ENCODE results near the gene COG4.

COG4 gene

GRCh38 chr16:70473446-70474319 is 49.7 kb downstream of the COG4 start:
- no peaks in the 10 kb centered on the region for H3K27me3 ChIP-seq (replicated peaks; ENCODE audit: control insufficient read depth, insufficient read depth, low read length, poor library complexity, severe bottlenecking)
- no peak overlapping the region for H3K27ac ChIP-seq (ENCODE audit: insufficient read depth, low read length, poor library complexity, severe bottlenecking)
- no peaks in the 10 kb centered on the region for H3K9me3 ChIP-seq (ENCODE audit: control insufficient read depth, low read length)
- H3K36me3 ChIP-seq (ENCODE audit: control insufficient read depth, insufficient read depth, low read length), result peaks cover 12% of the 10 kb centered on the region
- DNase-seq, result no peak
- H3K4me3 ChIP-seq (ENCODE audit: insufficient read depth, low read depth, low read length, poor library complexity, severe bottlenecking), result no peak overlapping the region
- H3K4me1 ChIP-seq (ENCODE audit: control insufficient read depth, insufficient read depth, low read length, poor library complexity, severe bottlenecking), result no peaks in the 10 kb centered on the region

- Histone ChIP-seq H3K36me3 (ENCODE audit: control insufficient read depth, insufficient read depth, low read length) (peaks cover 10% of the 10 kb centered on the region), H3K9me3 (ENCODE audit: control insufficient read depth, low read length) (no peaks in the 10 kb centered on the region), H3K4me3 (ENCODE audit: insufficient read depth, low read depth, low read length, poor library complexity, severe bottlenecking) (no peak overlapping the region), H3K27me3 (replicated peaks; ENCODE audit: control insufficient read depth, insufficient read depth, low read length, poor library complexity, severe bottlenecking) (no peaks in the 10 kb centered on the region), H3K27ac (ENCODE audit: insufficient read depth, low read length, poor library complexity, severe bottlenecking) (no peak overlapping the region), H3K4me1 (ENCODE audit: control insufficient read depth, insufficient read depth, low read length, poor library complexity, severe bottlenecking) (no peaks in the 10 kb centered on the region)
- DNase-seq, result no peak
Observed at GRCh38 chr16:70472786-70473433, 50.4 kb downstream of the COG4 start.

GRCh38 chr16:70470927-70471341 is 52.4 kb downstream of the COG4 start:
- DNase-seq, result no peak
- Histone ChIP-seq H3K4me3 (ENCODE audit: insufficient read depth, low read depth, low read length, poor library complexity, severe bottlenecking) (no peak overlapping the region), H3K27ac (ENCODE audit: insufficient read depth, low read length, poor library complexity, severe bottlenecking) (no peak overlapping the region), H3K9me3 (ENCODE audit: control insufficient read depth, low read length) (no peaks in the 10 kb centered on the region), H3K27me3 (replicated peaks; ENCODE audit: control insufficient read depth, insufficient read depth, low read length, poor library complexity, severe bottlenecking) (no peaks in the 10 kb centered on the region), H3K4me1 (ENCODE audit: control insufficient read depth, insufficient read depth, low read length, poor library complexity, severe bottlenecking) (no peaks in the 10 kb centered on the region), H3K36me3 (ENCODE audit: control insufficient read depth, insufficient read depth, low read length) (peaks cover 17% of the 10 kb centered on the region)

DNA sequence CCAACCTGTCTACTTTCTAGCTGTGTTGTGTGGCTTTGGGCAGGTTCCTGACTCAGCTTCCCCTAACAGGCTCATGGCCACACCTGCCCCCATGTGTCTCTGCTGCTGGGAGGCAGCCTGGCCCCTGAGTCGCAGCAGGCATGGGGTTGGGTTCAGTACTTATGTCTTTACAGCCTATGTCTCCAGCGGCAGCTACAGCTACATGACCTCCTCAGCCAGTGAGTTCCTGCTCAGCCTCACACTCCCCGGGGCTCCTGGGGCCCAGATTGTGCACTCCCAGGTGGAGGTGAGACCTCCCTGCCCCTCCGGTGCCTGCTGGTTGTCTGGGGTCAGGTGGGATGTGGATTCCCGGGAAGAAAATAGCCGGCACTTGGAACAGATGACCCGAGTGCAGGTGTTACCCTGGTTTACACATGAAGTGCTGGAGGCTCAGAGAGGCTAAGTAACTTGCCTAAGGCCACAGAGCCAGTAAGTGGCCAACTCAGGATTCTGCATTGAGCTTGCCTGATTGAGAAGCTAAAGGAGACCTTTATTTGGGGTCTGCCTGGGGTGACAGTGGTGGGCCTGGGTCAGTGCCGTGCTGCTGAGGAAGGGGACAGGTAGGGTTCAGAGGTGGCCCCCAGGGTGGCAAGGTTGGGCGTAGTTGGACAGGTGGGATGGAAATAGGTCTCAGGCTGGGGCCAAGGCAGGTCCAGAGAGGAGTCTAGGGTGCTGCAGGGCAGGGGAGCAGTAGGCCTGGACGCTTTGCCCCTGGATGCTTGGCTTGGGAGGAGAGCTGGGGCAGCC is 53.0 kb downstream of the COG4 start:
- Histone ChIP-seq H3K4me3 (ENCODE audit: insufficient read depth, low read depth, low read length, poor library complexity, severe bottlenecking) (no peak overlapping the region), H3K27ac (ENCODE audit: insufficient read depth, low read length, poor library complexity, severe bottlenecking) (no peak overlapping the region), H3K36me3 (ENCODE audit: control insufficient read depth, insufficient read depth, low read length) (peaks cover 17% of the 10 kb centered on the region), H3K27me3 (replicated peaks; ENCODE audit: control insufficient read depth, insufficient read depth, low read length, poor library complexity, severe bottlenecking) (no peaks in the 10 kb centered on the region), H3K4me1 (ENCODE audit: control insufficient read depth, insufficient read depth, low read length, poor library complexity, severe bottlenecking) (no peaks in the 10 kb centered on the region), H3K9me3 (ENCODE audit: control insufficient read depth, low read length) (no peaks in the 10 kb centered on the region)
- no peak for DNase-seq

- peaks cover 13% of the 10 kb centered on the region for H3K36me3 ChIP-seq (ENCODE audit: control insufficient read depth, insufficient read depth, low read length)
- H3K9me3 ChIP-seq (ENCODE audit: control insufficient read depth, low read length), result no peaks in the 10 kb centered on the region
- no peaks in the 10 kb centered on the region for H3K27me3 ChIP-seq (replicated peaks; ENCODE audit: control insufficient read depth, insufficient read depth, low read length, poor library complexity, severe bottlenecking)
- DNase-seq, result no peak
- no peak overlapping the region for H3K4me3 ChIP-seq (ENCODE audit: insufficient read depth, low read depth, low read length, poor library complexity, severe bottlenecking)
- no peaks in the 10 kb centered on the region for H3K4me1 ChIP-seq (ENCODE audit: control insufficient read depth, insufficient read depth, low read length, poor library complexity, severe bottlenecking)
- H3K27ac ChIP-seq (ENCODE audit: insufficient read depth, low read length, poor library complexity, severe bottlenecking), result no peak overlapping the region
Observed at GRCh38 chr16:70468776-70469525, 54.4 kb downstream of the COG4 start.

DNA sequence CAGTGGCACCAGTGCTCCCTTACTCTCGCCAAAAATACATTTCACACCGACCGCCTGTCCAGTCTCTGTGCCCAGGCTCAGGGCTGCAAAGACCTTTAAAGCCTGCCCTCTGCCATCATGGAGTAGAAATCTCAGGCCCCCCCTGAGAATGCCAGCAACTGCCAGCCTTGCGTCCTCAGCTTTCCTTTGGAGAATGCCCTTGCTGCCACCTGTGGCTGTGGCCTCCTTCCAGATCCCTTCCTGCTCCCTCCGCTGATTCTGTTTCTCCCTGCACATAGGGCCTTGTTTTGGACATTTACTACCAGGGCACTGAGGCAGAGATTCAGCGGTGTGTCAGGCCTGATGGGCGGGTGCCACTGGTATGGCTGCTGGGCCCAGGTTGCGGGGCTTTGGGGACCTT is 55.7 kb downstream of the COG4 start:
- H3K27me3 ChIP-seq (replicated peaks; ENCODE audit: control insufficient read depth, insufficient read depth, low read length, poor library complexity, severe bottlenecking), result no peaks in the 10 kb centered on the region
- H3K4me1 ChIP-seq (ENCODE audit: control insufficient read depth, insufficient read depth, low read length, poor library complexity, severe bottlenecking), result no peaks in the 10 kb centered on the region
- H3K36me3 ChIP-seq (ENCODE audit: control insufficient read depth, insufficient read depth, low read length), result peaks cover 24% of the 10 kb centered on the region
- no peaks in the 10 kb centered on the region for H3K9me3 ChIP-seq (ENCODE audit: control insufficient read depth, low read length)
- H3K4me3 ChIP-seq (ENCODE audit: insufficient read depth, low read depth, low read length, poor library complexity, severe bottlenecking), result no peak overlapping the region
- DNase-seq, result no peak
- no peak overlapping the region for H3K27ac ChIP-seq (ENCODE audit: insufficient read depth, low read length, poor library complexity, severe bottlenecking)

DNA sequence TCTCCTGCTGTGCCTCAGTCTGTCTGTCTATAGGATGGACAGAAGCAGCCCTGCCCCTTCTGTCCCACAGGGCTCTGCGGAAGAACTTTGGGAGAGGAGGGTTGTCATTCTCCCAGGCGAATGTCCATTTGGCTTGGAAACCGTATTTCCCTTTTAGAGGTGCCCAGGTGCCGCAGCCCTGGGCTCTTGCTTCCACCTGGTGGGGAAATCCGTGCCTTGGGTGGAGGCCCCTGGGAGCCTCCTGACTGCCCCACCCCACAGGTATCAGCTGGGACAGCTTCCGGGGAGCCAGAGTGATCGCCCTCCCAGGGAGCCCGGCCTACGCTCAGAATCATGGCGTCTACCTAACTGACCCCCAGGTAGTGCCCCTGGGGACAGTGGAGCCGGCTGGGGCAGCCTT is 56.2 kb downstream of the COG4 start:
- H3K36me3 ChIP-seq (ENCODE audit: control insufficient read depth, insufficient read depth, low read length), result peaks cover 24% of the 10 kb centered on the region
- H3K4me3 ChIP-seq (ENCODE audit: insufficient read depth, low read depth, low read length, poor library complexity, severe bottlenecking), result no peak overlapping the region
- H3K27ac ChIP-seq (ENCODE audit: insufficient read depth, low read length, poor library complexity, severe bottlenecking), result no peak overlapping the region

DNA sequence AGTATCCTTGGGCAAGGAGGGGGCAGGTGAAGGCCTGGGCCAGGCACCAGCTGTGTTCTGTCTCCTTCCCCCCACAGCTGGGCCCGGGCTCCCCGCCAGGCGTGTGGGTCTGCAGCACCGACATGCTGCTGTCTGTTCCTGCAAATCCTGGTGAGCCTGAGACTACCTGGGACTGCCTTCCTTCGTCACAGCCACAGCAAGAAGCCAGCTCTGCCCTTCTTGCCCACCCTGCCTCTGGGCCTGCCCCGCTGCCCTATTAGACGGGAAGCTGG is 56.6 kb downstream of the COG4 start:
- H3K36me3 ChIP-seq (ENCODE audit: control insufficient read depth, insufficient read depth, low read length), result peaks cover 24% of the 10 kb centered on the region
- no peaks in the 10 kb centered on the region for H3K27me3 ChIP-seq (replicated peaks; ENCODE audit: control insufficient read depth, insufficient read depth, low read length, poor library complexity, severe bottlenecking)
- H3K9me3 ChIP-seq (ENCODE audit: control insufficient read depth, low read length), result no peaks in the 10 kb centered on the region
- H3K27ac ChIP-seq (ENCODE audit: insufficient read depth, low read length, poor library complexity, severe bottlenecking), result no peak overlapping the region
- no peaks in the 10 kb centered on the region for H3K4me1 ChIP-seq (ENCODE audit: control insufficient read depth, insufficient read depth, low read length, poor library complexity, severe bottlenecking)
- no peak overlapping the region for H3K4me3 ChIP-seq (ENCODE audit: insufficient read depth, low read depth, low read length, poor library complexity, severe bottlenecking)
- no peak for DNase-seq

More for the DNA sequence above, 56.2 kb downstream of the COG4 start:
- Histone ChIP-seq H3K9me3 (ENCODE audit: control insufficient read depth, low read length) (no peaks in the 10 kb centered on the region), H3K4me1 (ENCODE audit: control insufficient read depth, insufficient read depth, low read length, poor library complexity, severe bottlenecking) (no peaks in the 10 kb centered on the region), H3K27me3 (replicated peaks; ENCODE audit: control insufficient read depth, insufficient read depth, low read length, poor library complexity, severe bottlenecking) (no peaks in the 10 kb centered on the region)
- DNase-seq, result no peak

DNA sequence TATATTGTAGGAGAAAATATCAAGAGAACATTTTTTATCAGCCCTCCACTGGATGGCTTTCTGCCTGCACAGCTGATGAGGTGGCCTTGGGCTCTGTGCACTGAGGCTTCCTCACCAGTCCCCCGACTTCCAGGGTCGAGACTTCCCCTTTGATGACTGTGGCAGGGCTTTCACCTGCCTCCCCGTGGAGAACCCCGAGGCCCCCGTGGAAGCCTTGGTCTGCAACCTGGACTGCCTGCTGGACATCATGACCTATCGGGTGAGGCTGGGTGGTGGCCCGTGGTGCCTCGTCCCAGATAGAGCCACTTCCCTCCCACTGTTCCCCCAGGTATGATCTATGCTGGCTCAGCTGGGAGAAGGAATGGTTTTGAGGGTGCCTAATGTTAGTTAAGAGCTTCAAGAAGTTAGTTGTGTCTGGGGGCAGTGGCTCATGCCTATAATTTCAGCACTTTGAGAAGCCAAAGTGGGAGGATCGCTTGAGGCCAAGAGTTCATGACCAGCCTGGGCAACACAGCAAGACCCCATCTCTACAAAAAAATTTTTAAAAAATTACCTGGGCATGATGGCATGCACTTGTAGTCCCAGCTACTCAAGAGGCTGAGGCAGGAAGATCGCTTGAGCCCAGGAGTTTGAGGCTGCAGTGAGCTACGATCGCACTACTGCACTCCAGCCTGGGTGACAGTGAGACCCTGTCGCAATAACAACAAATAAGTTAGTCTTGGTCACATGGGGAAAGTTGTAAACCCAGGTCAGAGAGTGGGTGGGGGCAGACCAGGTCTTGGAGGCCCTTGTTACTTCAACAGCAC is 57.2 kb downstream of the COG4 start:
- H3K27ac ChIP-seq (ENCODE audit: insufficient read depth, low read length, poor library complexity, severe bottlenecking), result no peak overlapping the region
- H3K9me3 ChIP-seq (ENCODE audit: control insufficient read depth, low read length), result no peaks in the 10 kb centered on the region
- H3K27me3 ChIP-seq (replicated peaks; ENCODE audit: control insufficient read depth, insufficient read depth, low read length, poor library complexity, severe bottlenecking), result no peaks in the 10 kb centered on the region
- H3K4me1 ChIP-seq (ENCODE audit: control insufficient read depth, insufficient read depth, low read length, poor library complexity, severe bottlenecking), result no peaks in the 10 kb centered on the region
- peaks cover 23% of the 10 kb centered on the region for H3K36me3 ChIP-seq (ENCODE audit: control insufficient read depth, insufficient read depth, low read length)
- no peak for DNase-seq
- H3K4me3 ChIP-seq (ENCODE audit: insufficient read depth, low read depth, low read length, poor library complexity, severe bottlenecking), result no peak overlapping the region

All from effector memory CD4-positive, alpha-beta T cell (primary cell).